Suprapubic skin (tissue), 4 donors: Measurements from ENCODE around the gene PPME1. TPM values are rescaled to one million over a fixed set of nuclear protein-coding genes. Genes with fewer than 3 reads are reported as not detected.
A peak's percentile ranks its signal among the peaks of the same experiment; 100 is the strongest.

ENCODE experiments used
- DNase-seq, 2 donors: peaks; one replicate each; pipeline ENCODE4 v3.0.0-alpha.2; 2019; ENCODE audit warnings: low spot score in 2 of 2
- H3K27ac ChIP-seq: fragments of 200-600 bp; sonication (generic); one replicate; pipeline ENCODE4 v1.5.1; 2019
- H3K27me3 ChIP-seq: fragments of 200-600 bp; sonication (generic); one replicate; pipeline ENCODE4 v1.5.1; 2019
- H3K36me3 ChIP-seq: fragments of 200-600 bp; sonication (generic); one replicate; pipeline ENCODE4 v1.5.1; 2019
- H3K4me1 ChIP-seq: fragments of 200-600 bp; sonication (generic); one replicate; pipeline ENCODE4 v1.5.1; 2019
- H3K4me3 ChIP-seq: fragments of 200-600 bp; sonication (generic); one replicate; pipeline ENCODE4 v1.5.1; 2019; ENCODE audit warnings: mild to moderate bottlenecking
- H3K9me3 ChIP-seq: fragments of 200-600 bp; sonication (generic); one replicate; pipeline ENCODE4 v1.5.1; 2019
- EP300 ChIP-seq: sonication (generic); formaldehyde crosslinking; IDR thresholded peaks from one replicate; pipeline ENCODE4 v1.6.1; 2017; ENCODE audit warnings: antibody characterized with exemption
- POLR2A ChIP-seq, 2 donors: fragments of 450-650 bp; IDR thresholded peaks; one replicate each; pipeline ENCODE4 v1.6.1; 2017; ENCODE audit warnings: antibody characterized with exemption in 2 of 2, mild to moderate bottlenecking in 2 of 2, moderate library complexity in 2 of 2
- POLR2AphosphoS5 ChIP-seq, 3 donors: sonication (generic); formaldehyde crosslinking; IDR thresholded peaks; one replicate each; pipeline ENCODE4 v1.6.1; 2017; ENCODE audit warnings: antibody characterized with exemption in 3 of 3
- WGBS: methylation state at CpG from one replicate; pipeline ENCODE4 v1.1.5; 2018; 5-methylcytosine and 5-hydroxymethylcytosine counted together
- total RNA-seq, 4 donors: library from RNA; depleted of rRNA; stranded (reverse); fragments of >200 nt; gene quantifications; one replicate each; pipeline ENCODE4 v1.1.0, GENCODE V29; 2016
- TF ChIP-seq, protein P1 (sequence below), 2 donors: fragments of 200-600 bp in 1 of 2; fragments of 450-650 bp in 1 of 2; sonication (generic) in 1 of 2; IDR thresholded peaks; one replicate each; pipeline ENCODE4 v1.5.1; 2016 to 2019; ENCODE audit warnings: antibody characterized with exemption in 2 of 2, mild to moderate bottlenecking in 1 of 2, moderate library complexity in 1 of 2

Gene PPME1
- total RNA-seq, 4 donors from 2014 or later = 31.3 to 47.1 (median 40.6) TPM

DNA sequence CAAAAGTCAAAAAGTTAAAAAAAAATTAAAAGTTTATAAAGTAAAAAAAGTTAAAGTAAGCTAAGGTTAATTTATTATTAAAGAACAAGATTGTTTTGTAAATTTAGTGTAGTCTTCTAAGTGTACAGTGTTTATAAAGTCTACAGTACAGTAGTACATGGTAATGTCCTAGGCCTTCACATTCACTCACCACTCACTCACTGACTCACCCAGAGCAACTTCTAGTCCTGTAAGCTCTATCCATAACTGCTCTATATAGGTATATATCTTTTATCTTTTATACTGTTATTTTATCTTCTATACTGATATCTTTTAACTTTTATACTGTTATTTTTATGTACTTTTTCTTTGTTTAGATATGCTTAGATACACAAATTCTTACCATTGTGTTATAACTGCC, 11.4 kb upstream of the PPME1 start:
- DNase-seq = no peak
- Histone ChIP-seq H3K36me3 (peaks cover 25% of the 10 kb centered on the region), H3K4me3 (no peak overlapping the region), H3K4me1 (no peaks in the 10 kb centered on the region), H3K27ac (no peak overlapping the region), H3K9me3 (no peaks in the 10 kb centered on the region), H3K27me3 (no peaks in the 10 kb centered on the region)
- TF ChIP-seq, protein P1, sequence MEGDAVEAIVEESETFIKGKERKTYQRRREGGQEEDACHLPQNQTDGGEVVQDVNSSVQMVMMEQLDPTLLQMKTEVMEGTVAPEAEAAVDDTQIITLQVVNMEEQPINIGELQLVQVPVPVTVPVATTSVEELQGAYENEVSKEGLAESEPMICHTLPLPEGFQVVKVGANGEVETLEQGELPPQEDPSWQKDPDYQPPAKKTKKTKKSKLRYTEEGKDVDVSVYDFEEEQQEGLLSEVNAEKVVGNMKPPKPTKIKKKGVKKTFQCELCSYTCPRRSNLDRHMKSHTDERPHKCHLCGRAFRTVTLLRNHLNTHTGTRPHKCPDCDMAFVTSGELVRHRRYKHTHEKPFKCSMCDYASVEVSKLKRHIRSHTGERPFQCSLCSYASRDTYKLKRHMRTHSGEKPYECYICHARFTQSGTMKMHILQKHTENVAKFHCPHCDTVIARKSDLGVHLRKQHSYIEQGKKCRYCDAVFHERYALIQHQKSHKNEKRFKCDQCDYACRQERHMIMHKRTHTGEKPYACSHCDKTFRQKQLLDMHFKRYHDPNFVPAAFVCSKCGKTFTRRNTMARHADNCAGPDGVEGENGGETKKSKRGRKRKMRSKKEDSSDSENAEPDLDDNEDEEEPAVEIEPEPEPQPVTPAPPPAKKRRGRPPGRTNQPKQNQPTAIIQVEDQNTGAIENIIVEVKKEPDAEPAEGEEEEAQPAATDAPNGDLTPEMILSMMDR (IDR thresholded peaks at IDR 0.05) = no peak
- no peak for TF ChIP-seq POLR2AphosphoS5 (IDR thresholded peaks at IDR 0.05)
- no peak for TF ChIP-seq POLR2A (IDR thresholded peaks at IDR 0.05)
- no peak for TF ChIP-seq EP300

DNA sequence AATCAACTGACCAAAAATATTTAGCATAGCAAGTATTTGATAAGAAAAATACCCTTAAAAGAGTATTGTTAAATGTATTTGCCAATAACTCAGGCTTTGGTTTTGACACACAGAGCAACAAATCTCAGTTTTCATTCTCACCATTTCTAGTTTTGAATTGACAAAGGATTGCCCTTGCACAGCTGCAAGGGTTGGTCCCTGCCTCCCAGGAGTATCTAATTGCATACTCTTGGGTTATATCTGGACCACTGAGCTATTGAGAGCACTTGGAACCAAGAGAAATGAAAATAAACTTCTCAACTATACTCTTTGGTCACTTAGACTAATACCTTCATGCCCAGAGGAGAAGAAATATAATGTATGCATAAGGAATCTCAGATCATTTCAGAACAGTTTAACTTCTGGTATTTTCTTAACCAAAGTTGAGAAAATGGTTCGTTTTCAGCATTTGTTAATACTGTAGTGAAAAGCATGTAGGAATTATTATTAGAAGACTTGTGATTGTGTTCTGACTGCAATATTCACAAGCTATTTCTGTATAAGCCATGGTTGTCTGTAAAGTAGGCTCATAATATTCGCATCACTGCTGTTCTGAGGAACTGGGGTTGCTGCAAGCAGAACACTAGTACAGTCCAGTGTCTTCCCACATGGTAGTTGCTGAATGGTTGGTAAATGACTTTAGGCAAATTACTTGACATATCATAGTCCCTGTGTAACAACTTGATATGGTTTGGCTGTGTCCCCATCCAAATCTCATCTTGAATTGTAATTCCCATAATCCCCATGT, 8.2 kb upstream of the PPME1 start:
- no peak overlapping the region for H3K27ac ChIP-seq
- H3K36me3 ChIP-seq = peaks cover 37% of the 10 kb centered on the region
- H3K9me3 ChIP-seq = no peaks in the 10 kb centered on the region
- H3K4me1 ChIP-seq = no peaks in the 10 kb centered on the region
- DNase-seq = no peak
- 94% methylated on average over 2 of the region's 2 CpGs for whole genome bisulfite sequencing
- no peak overlapping the region for H3K4me3 ChIP-seq
- TF ChIP-seq POLR2AphosphoS5 (IDR thresholded peaks at IDR 0.05) (no peak), EP300 (no peak), POLR2A (IDR thresholded peaks at IDR 0.05) (no peak)
- TF ChIP-seq, protein P1 (IDR thresholded peaks at IDR 0.05) = no peak
- no peaks in the 10 kb centered on the region for H3K27me3 ChIP-seq

DNA sequence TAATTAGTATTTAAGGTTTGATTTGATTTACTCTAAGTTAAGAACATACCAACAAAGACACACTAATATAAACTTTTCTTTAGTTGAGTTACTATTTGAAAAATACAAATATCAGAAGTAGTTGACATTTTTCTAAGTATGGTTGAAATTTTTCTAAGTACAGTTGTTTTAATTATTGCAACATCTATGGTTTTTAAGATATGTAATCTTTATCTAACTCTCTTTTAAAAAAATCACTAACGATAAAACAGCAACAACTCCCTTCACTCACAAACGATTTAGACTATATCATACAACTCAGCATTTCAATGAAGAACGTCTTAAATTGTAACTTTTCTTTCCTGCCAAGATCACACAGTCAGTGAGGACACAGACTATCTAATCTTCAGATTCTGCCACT, 2.3 kb upstream of the PPME1 start:
- H3K27me3 ChIP-seq = no peaks in the 10 kb centered on the region
- TF ChIP-seq, protein P1 (IDR thresholded peaks at IDR 0.05) = no peak
- TF ChIP-seq POLR2A (IDR thresholded peaks at IDR 0.05) = no peak
- WGBS = 67% methylated on average over 3 of the region's 3 CpGs
- H3K4me1 ChIP-seq = peaks cover 31% of the 10 kb centered on the region
- DNase-seq = no peak
- H3K27ac ChIP-seq = no peak overlapping the region
- no peak overlapping the region for H3K4me3 ChIP-seq
- no peaks in the 10 kb centered on the region for H3K9me3 ChIP-seq
- peaks cover 28% of the 10 kb centered on the region for H3K36me3 ChIP-seq

DNA sequence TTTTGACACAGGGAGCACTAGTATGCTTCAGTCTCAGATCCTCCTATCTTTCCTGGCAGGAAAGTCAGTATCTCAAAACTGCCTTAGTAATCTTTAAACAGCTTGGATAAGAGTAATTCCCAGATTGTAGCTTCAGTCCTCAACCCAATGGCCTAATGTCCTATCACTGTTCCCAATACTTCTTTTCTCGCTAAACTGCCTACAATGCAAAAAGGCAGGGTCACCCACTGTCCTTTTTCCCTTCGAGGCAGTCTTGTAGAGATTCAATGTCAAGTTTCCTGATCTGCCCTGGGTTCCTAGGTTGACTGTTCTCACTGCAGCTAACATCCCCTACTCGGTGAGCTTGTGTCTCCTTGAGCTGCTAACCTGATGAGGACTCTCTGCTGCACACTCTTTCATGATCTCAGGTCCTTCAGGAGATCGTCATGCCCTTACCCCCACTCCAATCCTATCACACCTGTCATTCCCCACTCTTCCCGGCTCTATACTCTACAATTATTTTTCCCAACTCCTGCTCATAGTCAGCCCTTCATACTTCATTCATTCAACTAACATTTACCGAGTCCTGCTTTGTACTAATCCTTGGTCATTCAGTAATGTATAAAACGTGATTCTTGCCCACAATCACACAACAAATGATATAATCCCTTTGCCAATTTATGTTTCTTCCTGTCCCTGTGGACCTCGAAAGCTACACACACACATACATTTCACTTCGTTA, 1.2 kb upstream of the PPME1 start:
- Histone ChIP-seq H3K27ac (no peak overlapping the region), H3K27me3 (no peaks in the 10 kb centered on the region), H3K4me1 (peaks cover 31% of the 10 kb centered on the region), H3K36me3 (peaks cover 18% of the 10 kb centered on the region), H3K4me3 (peak overlapping the region; percentile 77), H3K9me3 (no peaks in the 10 kb centered on the region)
- no peak for DNase-seq
- no peak for TF ChIP-seq POLR2AphosphoS5 (IDR thresholded peaks at IDR 0.05)
- TF ChIP-seq, protein P1 (IDR thresholded peaks at IDR 0.05) = no peak
- no peak for TF ChIP-seq EP300
- TF ChIP-seq POLR2A (IDR thresholded peaks at IDR 0.05) = no peak
- WGBS = 13% methylated on average over 9 of the region's 9 CpGs

DNA sequence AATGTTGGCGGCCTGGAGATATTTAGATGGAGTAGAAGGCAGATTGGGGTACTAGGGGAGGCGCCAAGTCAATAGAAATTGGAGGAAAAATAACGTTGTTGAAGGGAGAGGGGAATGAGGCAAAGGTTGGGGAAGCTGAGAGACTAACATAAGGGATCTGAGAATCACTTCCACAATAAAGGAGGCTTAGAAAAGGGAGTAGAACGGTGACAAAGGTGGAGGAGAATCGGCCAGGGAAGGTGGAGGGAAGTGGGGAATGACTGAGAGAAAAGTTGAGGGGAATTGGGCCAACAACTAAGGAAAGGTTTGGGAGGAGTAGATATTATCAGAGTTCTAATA, 510 bp downstream of the PPME1 start:
- Histone ChIP-seq H3K9me3 (no peaks in the 10 kb centered on the region), H3K4me1 (peaks cover 31% of the 10 kb centered on the region), H3K36me3 (peaks cover 9% of the 10 kb centered on the region), H3K4me3 (peak overlapping the region; percentile 77), H3K27ac (peak overlapping the region; percentile 91), H3K27me3 (no peaks in the 10 kb centered on the region)
- no peak for DNase-seq
- TF ChIP-seq, protein P1 (IDR thresholded peaks at IDR 0.05) = no peak
- TF ChIP-seq POLR2A (IDR thresholded peaks at IDR 0.05) = no peak
- TF ChIP-seq POLR2AphosphoS5 (IDR thresholded peaks at IDR 0.05) = no peak
- no peak for TF ChIP-seq EP300
- WGBS = 3% methylated on average over 5 of the region's 5 CpGs
